ENCODE results near the gene DBI.

- TF ChIP-seq CTCF (IDR thresholded peaks at IDR 0.05), result no peak
- TF ChIP-seq POLR2A (IDR thresholded peaks at IDR 0.05), result no peak
Observed at GRCh38 chr2:119383410-119384140, 16.8 kb downstream of the DBI start.

Measured in testis (tissue), 2 donors.